Stimulated activated naive CD8-positive, alpha-beta T cell treated with anti-CD3 and anti-CD28 coated beads, Interleukin-15, amount 100 ng/mL, for 72 hours (primary cell): ENCODE measurements around the gene EEF1AKMT4.

ENCODE experiments used
- ATAC-seq: fragments of 150-1000 bp; cut with Tn5 transposase; 2 replicates; pipeline ENCODE4 v1.10.0; 2021; ENCODE audit warnings: mild to moderate bottlenecking, moderate library complexity
- DNase-seq, 2 donors: peaks; one replicate each; pipeline ENCODE4 v3.0.0; 2021 to 2022
- H3K27ac Mint-ChIP-seq, 2 donors: one replicate each; pipeline ENCODE4 v1.8.0; 2022; ENCODE audit warnings: mild to moderate bottlenecking in 2 of 2, mixed read lengths in 2 of 2, moderate library complexity in 2 of 2
- H3K27me3 Mint-ChIP-seq: one replicate; pipeline ENCODE4 v1.8.0; 2022; ENCODE audit warnings: mixed read lengths
- H3K4me1 Mint-ChIP-seq: one replicate; pipeline ENCODE4 v1.8.0; 2022; ENCODE audit warnings: mild to moderate bottlenecking, mixed read lengths
- H3K4me3 Mint-ChIP-seq, 2 donors: one replicate each; pipeline ENCODE4 v1.8.0; 2022; ENCODE audit warnings: mild to moderate bottlenecking in 2 of 2, mixed read lengths in 2 of 2, moderate library complexity in 1 of 2
- H3K9me3 Mint-ChIP-seq, 2 donors: one replicate each; pipeline ENCODE4 v1.8.0; 2022; ENCODE audit warnings: mixed read lengths in 2 of 2

Gene EEF1AKMT4

GRCh38 chr3:184249412-184250166 lies at the start of gene EEF1AKMT4:
TSS of gene EEF1AKMT4 (plus strand) at chr3:184249672. CDS start at chr3:184249695, 23 bp downstream.
- DNase-seq (peak; percentile 96 to 99), ATAC-seq (peak; percentile 94)
- peaks cover 26% of the 10 kb centered on the region for H3K4me1 Mint-ChIP-seq
- H3K4me3 Mint-ChIP-seq = peak within 1 kb of the TSS; percentile 98 to 99
- H3K9me3 Mint-ChIP-seq = no peaks in the 10 kb centered on the region
- H3K27me3 Mint-ChIP-seq = no peaks in the 10 kb centered on the region
- peak within 1 kb of the TSS; percentile 99 for H3K27ac Mint-ChIP-seq

- no peak overlapping the region for H3K27ac Mint-ChIP-seq
- peaks cover 6% of the 10 kb centered on the region for H3K27me3 Mint-ChIP-seq
- ATAC-seq (no peak), DNase-seq (no peak)
- no peaks in the 10 kb centered on the region for H3K4me1 Mint-ChIP-seq
- H3K4me3 Mint-ChIP-seq = no peak overlapping the region
- no peaks in the 10 kb centered on the region for H3K9me3 Mint-ChIP-seq
Measured at GRCh38 chr3:184200825-184201224, 48.6 kb upstream of the EEF1AKMT4 start.

- ATAC-seq = no peak
- H3K4me1 Mint-ChIP-seq = no peaks in the 10 kb centered on the region
Measured at GRCh38 chr3:184203526-184203925, 45.9 kb upstream of the EEF1AKMT4 start.

GRCh38 chr3:184209146-184209923 lies 40.1 kb upstream of the EEF1AKMT4 start:
- Mint-ChIP-seq H3K27ac (no peak overlapping the region), H3K9me3 (no peaks in the 10 kb centered on the region), H3K4me3 (no peak overlapping the region), H3K4me1 (no peaks in the 10 kb centered on the region), H3K27me3 (peaks cover 21% of the 10 kb centered on the region)
- no peak for DNase-seq
- ATAC-seq = no peak

More at GRCh38 chr3:184203526-184203925, 45.9 kb upstream of the EEF1AKMT4 start:
- no peak for DNase-seq
- no peak overlapping the region for H3K27ac Mint-ChIP-seq
- no peaks in the 10 kb centered on the region for H3K9me3 Mint-ChIP-seq
- H3K4me3 Mint-ChIP-seq = no peak overlapping the region
- H3K27me3 Mint-ChIP-seq = peaks cover 21% of the 10 kb centered on the region

- no peak for DNase-seq
- H3K27ac Mint-ChIP-seq = no peak overlapping the region
- no peak overlapping the region for H3K4me3 Mint-ChIP-seq
- H3K27me3 Mint-ChIP-seq = peaks cover 10% of the 10 kb centered on the region
- no peaks in the 10 kb centered on the region for H3K4me1 Mint-ChIP-seq
- ATAC-seq = no peak
- no peaks in the 10 kb centered on the region for H3K9me3 Mint-ChIP-seq
Measured at GRCh38 chr3:184211297-184211696, 38.2 kb upstream of the EEF1AKMT4 start.

GRCh38 chr3:184211718-184212117 lies 37.8 kb upstream of the EEF1AKMT4 start:
- peaks cover 6% of the 10 kb centered on the region for H3K27me3 Mint-ChIP-seq
- H3K4me1 Mint-ChIP-seq = no peaks in the 10 kb centered on the region
- no peaks in the 10 kb centered on the region for H3K9me3 Mint-ChIP-seq
- ATAC-seq (no peak), DNase-seq (no peak)
- no peak overlapping the region for H3K27ac Mint-ChIP-seq
- H3K4me3 Mint-ChIP-seq = no peak overlapping the region

GRCh38 chr3:184218814-184219213 lies 30.7 kb upstream of the EEF1AKMT4 start:
- peaks cover 4% of the 10 kb centered on the region for H3K27me3 Mint-ChIP-seq
- no peaks in the 10 kb centered on the region for H3K9me3 Mint-ChIP-seq
- no peak overlapping the region for H3K4me3 Mint-ChIP-seq
- no peak for ATAC-seq
- no peak overlapping the region for H3K27ac Mint-ChIP-seq
- H3K4me1 Mint-ChIP-seq = no peaks in the 10 kb centered on the region
- DNase-seq = no peak

GRCh38 chr3:184222521-184222920 lies 27.0 kb upstream of the EEF1AKMT4 start:
- H3K27ac Mint-ChIP-seq = no peak overlapping the region
- H3K9me3 Mint-ChIP-seq = no peaks in the 10 kb centered on the region
- H3K4me1 Mint-ChIP-seq = no peaks in the 10 kb centered on the region
- peaks cover 37% of the 10 kb centered on the region for H3K27me3 Mint-ChIP-seq
- no peak overlapping the region for H3K4me3 Mint-ChIP-seq
- ATAC-seq = no peak
- DNase-seq = no peak

GRCh38 chr3:184223946-184224345 lies 25.5 kb upstream of the EEF1AKMT4 start:
- H3K4me3 Mint-ChIP-seq = no peak overlapping the region
- H3K9me3 Mint-ChIP-seq = no peaks in the 10 kb centered on the region
- H3K27me3 Mint-ChIP-seq = peaks cover 51% of the 10 kb centered on the region
- no peak overlapping the region for H3K27ac Mint-ChIP-seq
- no peak for DNase-seq
- peaks cover 4% of the 10 kb centered on the region for H3K4me1 Mint-ChIP-seq
- ATAC-seq = no peak

- no peak overlapping the region for H3K27ac Mint-ChIP-seq
- H3K4me3 Mint-ChIP-seq = no peak overlapping the region
- no peaks in the 10 kb centered on the region for H3K9me3 Mint-ChIP-seq
- peaks cover 15% of the 10 kb centered on the region for H3K4me1 Mint-ChIP-seq
- DNase-seq (peak; percentile 51 to 60), ATAC-seq (peak; percentile 52)
- peaks cover 74% of the 10 kb centered on the region for H3K27me3 Mint-ChIP-seq
Measured at GRCh38 chr3:184227481-184227935, 22.0 kb upstream of the EEF1AKMT4 start.

- no peak for ATAC-seq
- Mint-ChIP-seq H3K9me3 (no peaks in the 10 kb centered on the region), H3K27ac (no peak overlapping the region), H3K4me3 (peak overlapping the region; percentile 76 to 82), H3K4me1 (peaks cover 15% of the 10 kb centered on the region), H3K27me3 (peaks cover 82% of the 10 kb centered on the region)
- DNase-seq = no peak
Measured at GRCh38 chr3:184228376-184229137, 20.9 kb upstream of the EEF1AKMT4 start.

- H3K9me3 Mint-ChIP-seq = no peaks in the 10 kb centered on the region
- peaks cover 73% of the 10 kb centered on the region for H3K27me3 Mint-ChIP-seq
Measured at GRCh38 chr3:184229394-184230080, 19.9 kb upstream of the EEF1AKMT4 start, which contains the start of gene VWA5B2. TSS of gene VWA5B2 (plus strand) at chr3:184229585. CDS start at chr3:184230529, 944 bp downstream.

GRCh38 chr3:184230081-184230602 lies 19.3 kb upstream of the EEF1AKMT4 start:
- DNase-seq (no peak), ATAC-seq (peak; percentile 19)
- Mint-ChIP-seq H3K27me3 (peaks cover 67% of the 10 kb centered on the region), H3K9me3 (no peaks in the 10 kb centered on the region), H3K27ac (no peak overlapping the region), H3K4me3 (peak overlapping the region in 1 of 2 donors; percentile 27), H3K4me1 (peaks cover 15% of the 10 kb centered on the region)

More at GRCh38 chr3:184229394-184230080, 19.9 kb upstream of the EEF1AKMT4 start, which contains the start of gene VWA5B2:
- Mint-ChIP-seq H3K4me3 (peak within 1 kb of the TSS; percentile 76 to 82), H3K27ac (no peak within 1 kb of the TSS), H3K4me1 (peaks cover 15% of the 10 kb centered on the region)
- peak; percentile 60 to 77 for DNase-seq
- peak; percentile 80 for ATAC-seq

GRCh38 chr3:184230603-184231528 lies 18.6 kb upstream of the EEF1AKMT4 start:
- Mint-ChIP-seq H3K27ac (peak overlapping the region in 1 of 2 donors; percentile 6), H3K9me3 (no peaks in the 10 kb centered on the region), H3K27me3 (peaks cover 60% of the 10 kb centered on the region), H3K4me3 (peak overlapping the region; percentile 62 to 74), H3K4me1 (peaks cover 15% of the 10 kb centered on the region)
- no peak for DNase-seq
- ATAC-seq = no peak
